GM18511 (cell line): ENCODE measurements around the gene SLC16A10.
"Not testable (repeated sequence)": the region's sequence is repeated elsewhere in the genome, so short reads cannot be mapped to it uniquely, and the experiment has no call there.

ENCODE experiments used
- ATAC-seq: cut with Tn5 transposase; IDR thresholded peaks from one replicate; pipeline ENCODE4 v1.9.1; 2021; ENCODE audit warnings: mild to moderate bottlenecking, moderate library complexity; ENCODE audit not compliant: unreplicated experiment

SLC16A10 gene

GRCh38 chr6:111087106-111087835 lies at the start of gene SLC16A10:
TSS of gene SLC16A10 (plus strand) at chr6:111087503. CDS start at chr6:111087753, 250 bp downstream.
- peak; percentile 83 for ATAC-seq

- peak; percentile 54 for ATAC-seq
These were observed 48.6 kb upstream of the SLC16A10 start for GRCh38 chr6:111038534-111039252.

GRCh38 chr6:111041917-111042316 lies 45.4 kb upstream of the SLC16A10 start:
- ATAC-seq = no peak

- ATAC-seq = no peak
These were observed 40.1 kb upstream of the SLC16A10 start for GRCh38 chr6:111047244-111047643.

DNA sequence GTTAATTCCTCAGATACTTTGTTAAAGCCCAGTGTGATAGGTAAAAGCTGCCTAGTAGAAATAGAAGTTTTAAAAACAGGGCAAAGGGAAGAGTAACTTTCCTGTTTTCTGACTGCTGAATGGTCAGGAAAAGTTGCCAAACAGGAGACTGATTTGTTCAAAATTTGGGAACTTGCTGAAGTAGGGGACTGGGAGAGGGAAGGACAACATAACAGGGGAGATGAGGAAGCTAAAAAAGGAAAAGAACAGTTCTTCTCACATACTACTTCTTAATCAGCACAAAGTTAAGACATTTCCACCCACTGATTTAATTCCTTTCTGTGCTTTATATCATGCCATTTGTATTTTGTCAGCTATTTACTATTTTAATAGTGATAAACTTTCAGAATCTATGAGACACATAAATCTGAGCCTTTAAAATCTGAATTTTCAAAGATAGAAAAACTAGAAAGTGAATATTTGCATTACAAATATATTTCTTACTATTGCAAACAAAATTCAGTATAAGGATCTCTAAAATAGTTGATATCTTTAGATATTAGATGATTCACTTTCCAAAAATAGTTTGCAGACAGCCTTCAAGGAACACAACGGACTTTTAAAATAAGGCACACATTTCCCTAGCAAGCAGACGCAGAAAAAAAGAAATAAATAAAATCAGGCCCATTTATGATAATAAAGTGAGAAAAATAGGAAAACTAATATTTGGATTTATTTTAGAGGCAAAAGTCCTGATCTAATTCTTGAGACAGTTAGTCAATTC lies 36.9 kb upstream of the SLC16A10 start:
- no peak for ATAC-seq

DNA sequence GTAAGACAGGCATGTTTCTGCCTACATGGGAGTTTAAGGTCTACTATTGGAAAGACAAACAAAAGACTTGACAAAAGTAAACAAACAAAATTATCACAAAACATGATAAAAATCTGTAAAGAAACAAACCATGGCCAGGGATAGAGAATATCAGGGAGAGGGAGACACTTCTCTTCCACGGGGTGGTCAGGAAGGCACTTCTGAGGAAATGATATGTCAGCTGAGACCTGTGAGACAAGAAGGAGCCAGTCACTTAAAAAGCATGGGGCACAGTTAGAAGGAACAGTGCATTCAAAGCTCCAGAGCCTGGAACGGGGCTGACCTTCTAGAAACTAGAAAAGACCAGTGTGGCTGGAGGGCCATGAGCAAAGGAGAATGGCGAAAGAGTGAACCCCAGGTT lies 35.1 kb upstream of the SLC16A10 start:
- ATAC-seq = no peak

DNA sequence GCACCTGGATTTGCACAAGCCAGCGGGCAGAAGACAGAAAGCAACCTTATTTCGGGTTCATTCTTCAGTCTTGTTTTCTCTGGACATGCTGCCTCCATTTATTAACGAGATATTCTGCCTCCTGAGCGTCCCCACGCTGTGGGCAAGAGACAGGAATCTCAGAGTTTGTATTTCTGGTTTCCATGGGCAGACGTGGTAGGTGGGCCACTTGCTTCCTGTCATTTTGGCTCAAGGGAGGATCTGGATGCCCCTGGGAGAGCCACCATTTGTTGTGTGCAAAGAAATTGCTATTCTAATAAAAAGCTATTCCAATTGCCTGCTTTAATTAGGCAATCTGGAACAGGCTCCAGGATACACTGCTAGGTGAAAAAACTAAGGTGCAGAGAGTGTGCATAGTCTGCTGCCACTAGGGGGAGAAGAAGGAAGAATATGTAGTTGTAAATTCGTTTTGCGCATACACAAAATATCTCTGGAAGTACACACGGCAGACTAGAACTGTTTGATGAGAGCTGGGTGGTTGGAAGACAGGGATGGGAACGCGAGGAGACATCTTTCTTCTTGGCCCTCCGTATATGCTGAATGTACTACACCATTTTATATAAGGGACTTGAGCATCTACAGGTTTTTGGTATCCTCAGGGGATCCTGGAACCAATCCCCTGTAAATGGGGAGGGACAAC lies 30.1 kb upstream of the SLC16A10 start:
- peak; percentile 61 for ATAC-seq

DNA sequence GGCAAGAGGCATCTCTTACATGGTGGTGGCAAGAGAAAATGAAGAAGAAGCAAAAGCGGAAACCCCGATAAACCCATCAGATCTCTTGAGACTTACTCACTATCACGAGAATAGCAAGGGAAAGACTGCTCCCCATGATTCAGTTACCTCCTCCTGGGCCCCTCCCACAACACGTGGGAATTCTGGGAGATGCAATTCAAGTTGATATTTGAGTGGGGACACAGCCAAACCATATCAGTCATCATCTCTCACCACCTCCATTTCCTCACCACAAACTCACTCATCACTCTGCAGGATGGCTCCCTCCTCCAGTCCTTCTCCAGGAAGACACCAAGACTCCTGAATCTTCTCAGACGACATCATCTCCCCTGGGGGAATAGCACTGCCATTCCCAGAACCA lies 25.8 kb upstream of the SLC16A10 start:
- no peak for ATAC-seq

DNA sequence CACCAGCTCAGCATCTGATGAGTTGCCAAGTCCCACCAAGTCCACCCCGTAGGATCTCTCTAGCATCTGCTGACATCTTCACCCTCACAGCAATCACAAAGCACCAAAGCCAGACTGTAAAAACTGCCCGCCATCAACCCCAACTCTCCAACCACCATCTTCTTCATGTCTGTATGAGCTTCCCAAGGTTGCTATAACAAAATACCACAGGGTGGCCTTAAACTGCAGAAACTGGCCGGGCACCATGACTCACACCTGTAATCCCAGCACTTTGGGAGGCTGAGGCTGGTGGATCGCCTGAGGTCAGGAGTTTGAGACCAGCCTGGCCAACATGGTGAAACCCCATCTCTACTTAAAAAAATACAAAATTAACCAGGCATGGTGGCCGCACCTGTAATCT lies 25.3 kb upstream of the SLC16A10 start:
- ATAC-seq = not testable (repeated sequence)

GRCh38 chr6:111062860-111063259 lies 24.4 kb upstream of the SLC16A10 start:
- not testable (repeated sequence) for ATAC-seq

GRCh38 chr6:111068109-111068865 lies 19.0 kb upstream of the SLC16A10 start:
- no peak for ATAC-seq

- ATAC-seq = no peak
These were observed 18.5 kb upstream of the SLC16A10 start for GRCh38 chr6:111068866-111069234.

DNA sequence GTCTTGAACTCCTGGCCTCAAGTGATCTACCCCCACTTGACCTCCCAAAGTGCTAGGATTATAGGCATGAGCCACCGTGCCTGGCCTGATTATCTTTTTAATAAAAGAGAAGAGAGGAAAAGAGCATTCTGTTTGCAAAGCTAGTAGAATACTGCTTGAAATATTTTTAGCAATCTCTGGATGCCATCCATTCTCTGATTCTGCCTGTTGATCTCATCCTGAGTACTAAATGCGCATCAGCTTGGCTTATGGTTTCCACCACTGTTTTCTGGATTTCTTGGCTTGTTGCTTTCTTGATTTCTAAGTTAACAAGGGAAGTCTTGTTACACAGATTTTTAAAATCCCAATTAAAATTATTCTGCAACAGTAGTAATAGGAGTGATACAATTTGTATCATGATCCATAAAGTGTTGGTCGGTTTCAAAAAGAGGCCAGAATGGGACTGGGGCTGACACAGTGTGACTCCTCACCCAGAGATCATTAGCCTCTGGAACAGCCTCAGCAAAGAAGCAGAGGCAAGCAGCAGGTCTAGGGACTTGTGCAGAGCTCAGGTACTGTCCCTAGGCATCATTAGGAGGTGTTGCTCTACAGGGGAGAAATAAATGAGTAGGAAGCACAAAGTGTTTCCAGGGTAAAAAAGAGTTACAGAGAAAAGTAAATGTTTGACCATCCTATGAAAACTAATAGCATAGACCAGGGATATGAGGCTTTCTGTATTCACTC lies 17.8 kb upstream of the SLC16A10 start:
- ATAC-seq = no peak

DNA sequence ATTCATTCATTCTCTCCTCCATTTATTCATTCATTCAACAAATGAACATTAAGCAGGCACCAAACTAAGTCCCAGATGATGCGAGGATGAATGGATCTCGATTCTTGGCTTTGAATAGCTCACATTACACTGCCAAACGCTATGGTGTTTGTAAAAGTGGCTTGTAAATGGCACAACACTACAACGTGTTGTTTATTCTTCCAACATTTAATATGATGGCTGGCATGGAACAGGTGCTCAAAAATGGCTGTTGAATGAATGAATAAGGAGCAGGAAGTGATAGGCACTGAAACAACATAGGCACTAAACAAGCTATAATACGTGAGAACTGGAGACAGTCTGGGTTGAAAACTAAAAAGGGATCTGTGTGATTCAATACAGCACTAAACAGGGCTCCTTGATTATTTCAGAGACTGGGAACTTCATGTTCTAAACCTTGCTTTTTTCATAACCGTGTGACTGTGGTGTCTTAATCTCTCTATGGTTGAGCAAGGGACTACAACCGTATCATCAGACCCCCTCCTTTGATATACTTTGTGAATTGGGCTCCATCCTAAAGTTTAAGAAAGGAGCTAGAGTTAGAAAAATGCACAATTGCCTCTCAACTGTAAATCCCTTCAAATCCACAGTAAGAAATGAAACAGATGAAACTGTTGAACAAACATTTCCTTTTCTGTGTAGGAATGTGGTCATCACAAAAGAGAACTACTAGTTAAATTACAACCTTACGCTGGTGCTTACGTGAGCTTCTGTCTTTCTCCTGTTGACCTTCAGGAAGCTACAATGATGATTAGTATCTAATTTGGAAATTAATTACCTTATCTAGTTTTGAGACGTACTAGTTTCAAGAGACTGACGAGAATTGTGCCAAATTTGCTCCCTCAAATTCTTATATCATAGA lies 16.9 kb upstream of the SLC16A10 start:
- no peak for ATAC-seq

DNA sequence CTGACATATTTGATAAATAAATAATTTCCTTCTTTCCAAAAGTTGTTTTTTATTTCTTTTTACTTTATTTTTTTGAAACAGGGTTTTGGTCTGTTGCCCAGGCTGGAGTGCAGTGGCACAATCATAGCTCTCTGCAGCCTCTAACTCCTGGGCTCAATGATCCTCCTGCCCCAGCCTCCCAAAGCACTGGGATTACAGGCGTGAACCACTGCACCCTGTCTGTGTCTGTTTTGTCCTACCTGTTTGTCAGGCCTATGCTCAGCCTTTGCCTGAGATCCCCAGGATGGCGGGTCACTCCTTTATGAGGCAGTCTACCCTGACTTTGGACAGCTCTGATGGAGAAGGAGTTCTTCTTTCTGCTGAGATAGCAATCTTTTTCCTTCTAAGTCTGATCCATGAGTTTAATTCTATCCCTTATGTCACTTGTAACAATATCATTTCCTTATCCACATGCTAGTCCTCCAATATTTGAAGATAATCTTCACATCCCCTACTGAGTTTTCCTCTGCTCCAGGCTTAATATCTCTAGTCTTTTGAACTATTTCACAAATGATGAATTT lies 14.4 kb upstream of the SLC16A10 start:
- no peak for ATAC-seq

- no peak for ATAC-seq
These were observed 13.0 kb upstream of the SLC16A10 start for GRCh38 chr6:111074311-111074710.

- no peak for ATAC-seq
These were observed 11.1 kb upstream of the SLC16A10 start for GRCh38 chr6:111076024-111076695.

DNA sequence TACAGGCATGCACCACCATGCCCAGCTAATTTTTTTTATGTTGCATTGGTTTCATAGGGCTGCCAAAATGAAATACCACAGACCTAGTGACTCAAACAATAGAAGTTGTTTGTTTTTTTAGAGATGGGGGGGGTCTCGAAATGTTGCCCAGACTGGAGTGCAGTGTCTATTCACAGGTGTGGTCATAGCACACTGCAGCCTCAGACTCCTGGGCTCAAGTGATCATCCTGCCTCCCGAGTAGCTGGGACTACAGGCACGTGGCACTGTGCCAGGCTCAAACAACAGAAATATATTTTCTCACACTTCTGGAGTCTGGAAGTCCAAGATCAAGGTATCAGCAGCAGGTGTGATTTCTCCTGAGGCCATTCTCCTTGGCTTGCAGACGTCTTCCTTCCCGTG lies 6.6 kb upstream of the SLC16A10 start:
- no peak for ATAC-seq
